Tibial nerve (tissue), 4 donors: ENCODE measurements around the gene FOS. TPM values are rescaled to one million over a fixed set of nuclear protein-coding genes. Genes with fewer than 3 reads are reported as not detected.
"Not testable (repeated sequence)": the region's sequence is repeated elsewhere in the genome, so short reads cannot be mapped to it uniquely, and the experiment has no call there.

ENCODE experiments used
- DNase-seq, 2 donors: peaks; one replicate each; pipeline ENCODE4 v3.0.0-alpha.2; 2019; ENCODE audit warnings: low spot score in 2 of 2
- H3K27ac ChIP-seq, 4 donors: fragments of 200-600 bp; sonication (generic) in 3 of 4; one replicate each; pipeline ENCODE4 v1.5.1; 2017 to 2019; ENCODE audit warnings: mild to moderate bottlenecking in 1 of 4
- H3K27me3 ChIP-seq, 2 donors: fragments of 200-600 bp; sonication (generic) in 1 of 2; one replicate each; pipeline versions ENCODE4 v1.5.1 to v1.6.0; 2017 to 2019
- H3K36me3 ChIP-seq, 3 donors: fragments of 200-600 bp; sonication (generic); one replicate each; pipeline ENCODE4 v1.5.1; 2018 to 2019
- H3K4me1 ChIP-seq, 4 donors: fragments of 200-600 bp; sonication (generic) in 3 of 4; one replicate each; pipeline ENCODE4 v1.5.1; 2017 to 2019
- H3K4me3 ChIP-seq, 4 donors: fragments of 200-600 bp; sonication (generic) in 3 of 4; one replicate each; pipeline ENCODE4 v1.5.1; 2017 to 2019; ENCODE audit warnings: mild to moderate bottlenecking in 1 of 4, moderate library complexity in 1 of 4
- H3K9me3 ChIP-seq, 4 donors: fragments of 200-600 bp; sonication (generic) in 3 of 4; one replicate each; pipeline ENCODE4 v1.5.1; 2017 to 2019
- CTCF ChIP-seq, 5 experiments: fragments of 200-600 bp in 3 of 5; fragments of 450-650 bp in 2 of 5; sonication (generic) in 3 of 5; IDR thresholded peaks; one replicate each; pipeline ENCODE4 v1.5.1; 2016 to 2019; ENCODE audit warnings: antibody characterized with exemption in 5 of 5, mild to moderate bottlenecking in 3 of 5, moderate library complexity in 2 of 5
- EP300 ChIP-seq, 2 donors: sonication (generic); formaldehyde crosslinking; IDR thresholded peaks; one replicate each; pipeline ENCODE4 v1.6.1; 2017; ENCODE audit warnings: antibody characterized with exemption in 2 of 2, mild to moderate bottlenecking in 1 of 2
- POLR2A ChIP-seq, 2 donors: fragments of 450-650 bp; IDR thresholded peaks; one replicate each; pipeline ENCODE4 v1.6.1; 2017; ENCODE audit warnings: antibody characterized with exemption in 2 of 2, mild to moderate bottlenecking in 2 of 2, moderate library complexity in 2 of 2
- WGBS, 2 donors: methylation state at CpG; one replicate each; pipeline ENCODE4 v1.1.5; 2018; 5-methylcytosine and 5-hydroxymethylcytosine counted together
- total RNA-seq, 4 donors: library from RNA; depleted of rRNA; stranded (reverse); fragments of >200 nt; gene quantifications; one replicate each; pipeline ENCODE4 v1.1.0, GENCODE V29; 2016

FOS gene
- total RNA-seq, 4 donors from 2014 or later = 373 to 1,352 (median 619) TPM

DNA sequence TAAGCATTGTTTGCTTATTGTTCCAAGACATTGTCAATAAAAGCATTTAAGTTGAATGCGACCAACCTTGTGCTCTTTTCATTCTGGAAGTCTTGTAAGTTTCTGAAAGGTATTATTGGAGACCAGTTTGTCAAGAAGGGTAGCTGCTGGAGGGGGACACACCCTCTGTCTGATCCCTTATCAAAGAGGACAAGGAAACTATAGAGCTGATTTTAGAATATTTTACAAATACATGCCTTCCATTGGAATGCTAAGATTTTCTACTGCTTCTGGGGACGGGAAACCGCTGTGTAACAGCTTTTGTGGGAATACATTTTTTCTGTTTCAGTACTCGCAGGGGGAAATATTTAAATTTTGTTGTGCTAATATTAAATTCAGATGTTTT is 3.5 kb downstream of the FOS start:
- peaks cover 0 to 35% (median 7%) of the 10 kb centered on the region in 3 donors for H3K36me3 ChIP-seq
- DNase-seq = no peak
- peak overlapping the region in 2 of 4 donors; percentile 88 to 97 for H3K4me3 ChIP-seq
- no peaks in the 10 kb centered on the region for H3K9me3 ChIP-seq
- H3K4me1 ChIP-seq = peaks cover 0 to 30% (median 16%) of the 10 kb centered on the region in 4 donors
- 78% methylated on average over 4 of the region's 4 CpGs for WGBS, 2 donors
- no peaks in the 10 kb centered on the region for H3K27me3 ChIP-seq
- TF ChIP-seq CTCF (IDR thresholded peaks at IDR 0.05) (no peak), POLR2A (IDR thresholded peaks at IDR 0.05) (no peak), EP300 (IDR thresholded peaks at IDR 0.05) (peak in 1 of 2 donors; percentile 71)
- peak overlapping the region in 3 of 4 donors; percentile 96 to 100 (median 99) for H3K27ac ChIP-seq

DNA sequence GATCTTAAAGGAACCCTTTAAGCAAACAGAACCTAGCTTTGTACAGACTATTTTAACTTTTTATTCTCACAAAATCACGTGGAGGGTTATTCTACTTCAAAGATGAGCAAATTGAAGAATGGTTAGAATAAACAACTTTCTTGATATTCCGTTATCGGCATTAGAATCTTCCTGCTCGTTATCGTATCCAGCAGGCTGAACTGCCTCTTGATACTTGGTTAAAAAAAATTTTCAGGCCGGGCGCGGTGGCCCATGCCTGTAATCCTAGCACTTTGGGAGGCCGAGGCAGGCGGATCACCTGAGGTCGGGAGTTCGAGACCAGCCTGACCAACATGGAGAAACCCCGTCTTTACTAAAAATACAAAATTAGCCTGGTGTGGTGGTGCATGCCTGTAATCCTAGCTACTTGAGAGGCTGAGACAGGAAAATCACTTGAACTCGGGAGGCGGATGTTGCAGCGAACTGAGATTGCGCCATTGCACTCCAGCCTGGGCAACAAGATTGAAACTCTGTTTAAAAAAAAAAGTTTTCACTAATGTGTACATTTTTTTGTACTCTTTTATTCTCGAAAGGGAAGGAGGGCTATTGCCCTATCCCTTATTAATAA is 4.0 kb downstream of the FOS start:
- peak overlapping the region in 1 of 4 donors; percentile 88 for H3K4me3 ChIP-seq
- H3K27me3 ChIP-seq, H3K9me3 ChIP-seq: not testable (repeated sequence)
- WGBS, 2 donors = 85 to 91% methylated on average over 18 of the region's 18 CpGs
- peak in 1 of 2 donors; percentile 42 for TF ChIP-seq EP300 (IDR thresholded peaks at IDR 0.05)
- peak overlapping the region in 2 of 4 donors; percentile 96 to 100 for H3K27ac ChIP-seq
- peaks cover 0 to 35% (median 7%) of the 10 kb centered on the region in 3 donors for H3K36me3 ChIP-seq
- DNase-seq = peak in 1 of 2 donors; percentile 62
- peaks cover 0 to 30% (median 14%) of the 10 kb centered on the region in 4 donors for H3K4me1 ChIP-seq

DNA sequence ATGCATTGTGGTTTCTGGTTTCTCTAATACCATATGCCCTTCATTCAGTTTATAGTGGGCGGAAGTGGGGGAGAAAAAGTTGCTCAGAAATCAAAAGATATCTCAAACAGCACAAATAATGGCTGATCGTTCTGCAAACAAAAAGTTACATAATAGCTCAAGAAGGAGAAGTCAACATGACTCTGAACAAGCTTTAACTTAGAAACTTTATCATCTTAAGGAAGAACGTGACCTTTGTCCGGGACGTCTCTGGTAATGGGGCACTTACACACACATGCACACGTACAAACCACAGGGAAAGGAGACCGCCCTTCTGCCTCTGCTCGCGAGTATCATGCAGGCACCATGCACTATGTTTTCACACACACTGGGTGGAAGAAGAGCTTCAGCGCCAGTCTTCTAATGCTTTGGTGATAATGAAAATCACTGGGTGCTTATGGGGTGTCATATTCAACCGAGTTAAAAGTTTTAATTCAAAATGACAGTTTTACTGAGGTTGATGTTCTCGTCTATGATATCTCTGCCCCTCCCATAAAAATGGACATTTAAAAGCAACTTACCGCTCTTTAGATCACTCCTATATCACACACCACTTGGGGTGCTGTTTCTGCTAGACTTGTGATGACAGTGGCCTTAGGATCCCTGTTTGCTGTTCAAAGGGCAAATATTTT is 4.7 kb downstream of the FOS start:
- no peaks in the 10 kb centered on the region for H3K9me3 ChIP-seq
- peaks cover 0 to 30% (median 12%) of the 10 kb centered on the region in 4 donors for H3K4me1 ChIP-seq
- no peak overlapping the region for H3K4me3 ChIP-seq
- H3K27ac ChIP-seq = peak overlapping the region in 2 of 4 donors; percentile 96 to 100
- TF ChIP-seq CTCF (IDR thresholded peaks at IDR 0.05) (peak in 1 of 5 experiments; percentile 9), EP300 (IDR thresholded peaks at IDR 0.05) (peak in 1 of 2 donors; percentile 51), POLR2A (IDR thresholded peaks at IDR 0.05) (no peak)
- DNase-seq = peak in 1 of 2 donors; percentile 62
- no peaks in the 10 kb centered on the region for H3K27me3 ChIP-seq
- WGBS, 2 donors = 67 to 77% methylated on average over 13 of the region's 13 CpGs
- peaks cover 0 to 35% (median 7%) of the 10 kb centered on the region in 3 donors for H3K36me3 ChIP-seq

- no peaks in the 10 kb centered on the region for H3K9me3 ChIP-seq
- no peaks in the 10 kb centered on the region for H3K27me3 ChIP-seq
- peaks cover 0 to 30% (median 12%) of the 10 kb centered on the region in 4 donors for H3K4me1 ChIP-seq
- TF ChIP-seq POLR2A (IDR thresholded peaks at IDR 0.05) (no peak), EP300 (IDR thresholded peaks at IDR 0.05) (no peak), CTCF (IDR thresholded peaks at IDR 0.05) (no peak)
- peak in 1 of 2 donors; percentile 37 for DNase-seq
- peaks cover 0 to 35% (median 7%) of the 10 kb centered on the region in 3 donors for H3K36me3 ChIP-seq
- WGBS, 2 donors = 79 to 85% methylated on average over 5 of the region's 5 CpGs
- no peak overlapping the region for H3K4me3 ChIP-seq
- peak overlapping the region in 2 of 4 donors; percentile 96 to 100 for H3K27ac ChIP-seq
These were observed 5.4 kb downstream of the FOS start for GRCh38 chr14:75283833-75284563.

- Histone ChIP-seq H3K4me3 (no peak overlapping the region), H3K27me3 (no peaks in the 10 kb centered on the region), H3K9me3 (no peaks in the 10 kb centered on the region), H3K36me3 (peaks cover 0 to 21% (median 7%) of the 10 kb centered on the region in 3 donors), H3K27ac (no peak overlapping the region), H3K4me1 (peaks cover 0 to 27% (median 10%) of the 10 kb centered on the region in 4 donors)
- TF ChIP-seq CTCF (IDR thresholded peaks at IDR 0.05) = no peak
- TF ChIP-seq POLR2A (IDR thresholded peaks at IDR 0.05) = no peak
- TF ChIP-seq EP300 (IDR thresholded peaks at IDR 0.05) = no peak
- DNase-seq = no peak
These were observed 6.7 kb downstream of the FOS start for GRCh38 chr14:75285331-75285730.
